Skin of body (tissue), 3 donors: ENCODE results near the gene PRDM12. TPM values are rescaled to one million over a fixed set of nuclear protein-coding genes. Genes with fewer than 3 reads are reported as not detected.

ENCODE experiments used
- DNase-seq: peaks from one replicate; lab custom pipeline; 2025; lab: John Stamatoyannopoulos, UW
- small RNA-seq: library from RNA; depleted of rRNA; stranded (forward); fragments of <200 nt; gene quantifications from one replicate; pipeline ENCODE3, GENCODE V24; 2014; ENCODE audit warnings: low replicate concordance
- total RNA-seq: library from RNA; depleted of rRNA; stranded (reverse); fragments of >200 nt; gene quantifications from one replicate; pipeline ENCODE4 v1.2.3, GENCODE V29; 2014

The PRDM12 gene
- total RNA-seq, 1 donor from 2014 or later: not detected

- DNase-seq: no peak
These were observed 54.2 kb downstream of the PRDM12 start for GRCh38 chr9:130718562-130718961.

GRCh38 chr9:130720762-130721161 lies 56.4 kb downstream of the PRDM12 start:
- DNase-seq: no peak

GRCh38 chr9:130728721-130729120 lies 64.3 kb downstream of the PRDM12 start:
- DNase-seq: no peak

- DNase-seq: no peak
These were observed 64.8 kb downstream of the PRDM12 start for GRCh38 chr9:130729145-130729544.

- DNase-seq: no peak
These were observed 67.0 kb downstream of the PRDM12 start for GRCh38 chr9:130731355-130731754.

- DNase-seq: no peak
These were observed 67.7 kb downstream of the PRDM12 start for GRCh38 chr9:130732136-130732535.

Small RNAs within 50 kb of the gene (small RNA-seq; reads per million reads assigned to genes)
- gene AL359092.1 (not detected), gene MIR6856 (not detected)

Other genes with a start within 250 kb of the PRDM12 start
- gene ASS1, start 219.6 kb upstream of the PRDM12 start, total RNA-seq: 126 TPM
- 37.9 TPM for gene FUBP3, start 85.0 kb upstream of the PRDM12 start, total RNA-seq
- gene EXOSC2, start 29.2 kb downstream of the PRDM12 start, total RNA-seq: 25.1 TPM
- 35.5 TPM for gene ABL1, start 170.7 kb downstream of the PRDM12 start, total RNA-seq
- not detected for gene QRFP, start 232.2 kb downstream of the PRDM12 start, total RNA-seq